Adrenal gland (tissue), 5 donors: ENCODE measurements around the gene DPH3.

Experiments
- POLR2A ChIP-seq, 2 donors: fragments of 450-650 bp; IDR thresholded peaks; one replicate each; pipeline ENCODE4 v1.6.1; 2017; ENCODE audit warnings: antibody characterized with exemption in 2 of 2, mild to moderate bottlenecking in 2 of 2, moderate library complexity in 1 of 2
- TF ChIP-seq, protein P1 (sequence below), 6 experiments: fragments of 450-650 bp in 4 of 6; fragments of 200-600 bp in 2 of 6; sonication (generic) in 1 of 6; IDR thresholded peaks; 1 replicate in 5 of 6; 2 replicates in 1 of 6; pipeline versions ENCODE4 v1.5.1 to v1.8.0; 2016 to 2021; ENCODE audit warnings: antibody characterized with exemption in 6 of 6, mild to moderate bottlenecking in 2 of 6, moderate library complexity in 1 of 6
- donor health status: DM: no; HTN: no; CAD: no.

DNA sequence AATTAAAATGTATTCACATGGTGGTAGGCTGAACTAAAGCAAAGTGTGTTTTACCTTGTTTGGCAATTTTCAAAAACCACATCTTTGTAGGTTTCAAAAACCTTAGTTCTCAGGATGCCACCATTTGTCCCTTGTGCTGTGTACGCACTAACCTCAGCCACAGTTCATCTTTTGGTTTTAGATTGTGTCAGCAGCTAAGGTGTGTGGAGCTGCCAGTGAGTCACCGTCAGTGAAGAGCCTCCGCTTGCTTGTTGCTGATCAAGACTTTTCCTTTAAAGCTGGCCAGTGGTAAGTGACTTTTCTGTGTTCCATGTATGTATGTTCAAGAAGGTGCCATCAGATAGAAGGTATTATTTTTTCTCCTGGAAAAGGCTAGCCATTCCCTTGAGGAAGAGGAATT, 21.4 kb upstream of the DPH3 start:
- TF ChIP-seq POLR2A (IDR thresholded peaks at IDR 0.05) = no peak
- TF ChIP-seq, protein P1, sequence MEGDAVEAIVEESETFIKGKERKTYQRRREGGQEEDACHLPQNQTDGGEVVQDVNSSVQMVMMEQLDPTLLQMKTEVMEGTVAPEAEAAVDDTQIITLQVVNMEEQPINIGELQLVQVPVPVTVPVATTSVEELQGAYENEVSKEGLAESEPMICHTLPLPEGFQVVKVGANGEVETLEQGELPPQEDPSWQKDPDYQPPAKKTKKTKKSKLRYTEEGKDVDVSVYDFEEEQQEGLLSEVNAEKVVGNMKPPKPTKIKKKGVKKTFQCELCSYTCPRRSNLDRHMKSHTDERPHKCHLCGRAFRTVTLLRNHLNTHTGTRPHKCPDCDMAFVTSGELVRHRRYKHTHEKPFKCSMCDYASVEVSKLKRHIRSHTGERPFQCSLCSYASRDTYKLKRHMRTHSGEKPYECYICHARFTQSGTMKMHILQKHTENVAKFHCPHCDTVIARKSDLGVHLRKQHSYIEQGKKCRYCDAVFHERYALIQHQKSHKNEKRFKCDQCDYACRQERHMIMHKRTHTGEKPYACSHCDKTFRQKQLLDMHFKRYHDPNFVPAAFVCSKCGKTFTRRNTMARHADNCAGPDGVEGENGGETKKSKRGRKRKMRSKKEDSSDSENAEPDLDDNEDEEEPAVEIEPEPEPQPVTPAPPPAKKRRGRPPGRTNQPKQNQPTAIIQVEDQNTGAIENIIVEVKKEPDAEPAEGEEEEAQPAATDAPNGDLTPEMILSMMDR (IDR thresholded peaks at IDR 0.05) = no peak
